H9 (cell line): ENCODE measurements around the gene PITPNM3. TPM values are rescaled to one million over a fixed set of nuclear protein-coding genes. Genes with fewer than 3 reads are reported as not detected.

Experiments used
- DNase-seq: peaks from one replicate; pipeline ENCODE4 v3.0.0-alpha.2; 2017
- H2AFZ ChIP-seq: one replicate; pipeline ENCODE4 v1.6.1; 2013; ENCODE audit warnings: mild to moderate bottlenecking, low read length, control low read depth, moderate library complexity
- H2AK5ac ChIP-seq: 2 replicates; pipeline ENCODE4 v1.6.1; 2013; ENCODE audit warnings: low read length, control low read depth, mixed read lengths; ENCODE audit not compliant: insufficient read length
- H2BK120ac ChIP-seq: one replicate; pipeline ENCODE4 v1.6.1; 2013; ENCODE audit warnings: low read depth, mild to moderate bottlenecking, low read length, control low read depth, inconsistent platforms; ENCODE audit not compliant: poor library complexity, severe bottlenecking
- H2BK12ac ChIP-seq: 2 replicates; pipeline ENCODE4 v1.6.1; 2013; ENCODE audit warnings: low read length, control low read depth, mixed read lengths, low read depth; ENCODE audit not compliant: insufficient read length
- H2BK15ac ChIP-seq: 2 replicates; pipeline ENCODE4 v1.6.1; 2013; ENCODE audit warnings: low read depth, low read length, control low read depth
- H2BK20ac ChIP-seq: one replicate; pipeline ENCODE4 v1.6.1; 2013; ENCODE audit warnings: low read depth, mild to moderate bottlenecking, low read length, control low read depth, inconsistent platforms; ENCODE audit not compliant: poor library complexity, severe bottlenecking
- H2BK5ac ChIP-seq: 2 replicates; pipeline ENCODE4 v1.6.1; 2013; ENCODE audit warnings: low read length, control low read depth, mixed read lengths; ENCODE audit not compliant: insufficient read length
- H3K14ac ChIP-seq: 2 replicates; pipeline ENCODE4 v1.6.1; 2013; ENCODE audit warnings: low read length, control low read depth; ENCODE audit not compliant: insufficient read depth
- H3K18ac ChIP-seq: 2 replicates; pipeline ENCODE4 v1.6.1; 2013; ENCODE audit warnings: low read depth, mild to moderate bottlenecking, mixed read lengths, low read length, control low read depth; ENCODE audit not compliant: insufficient read length
- H3K23ac ChIP-seq: 2 replicates; pipeline ENCODE4 v1.6.1; 2013; ENCODE audit warnings: low read length, control low read depth, mixed read lengths, low read depth; ENCODE audit not compliant: insufficient read length
- H3K23me2 ChIP-seq: 2 replicates; pipeline ENCODE4 v1.6.1; 2013; ENCODE audit warnings: low read depth, mild to moderate bottlenecking, mixed read lengths, low read length, control low read depth; ENCODE audit not compliant: insufficient read length, poor library complexity, severe bottlenecking
- H3K27ac ChIP-seq: 2 replicates; pipeline ENCODE4 v1.5.1; 2013; ENCODE audit warnings: low read length, control low read depth, mixed read lengths, low read depth; ENCODE audit not compliant: insufficient read length
- H3K27me3 ChIP-seq: 2 replicates; pipeline ENCODE4 v1.6.1; 2013; ENCODE audit warnings: low read length, control low read depth, inconsistent platforms; ENCODE audit not compliant: insufficient read depth
- H3K4ac ChIP-seq: 2 replicates; pipeline ENCODE4 v1.6.1; 2013; ENCODE audit warnings: low read depth, mild to moderate bottlenecking, control low read depth, inconsistent platforms, low read length, moderate library complexity
- H3K4me1 ChIP-seq: 2 replicates; pipeline ENCODE4 v1.6.1; 2013; ENCODE audit warnings: low read length, control low read depth, inconsistent platforms; ENCODE audit not compliant: insufficient read depth
- H3K4me2 ChIP-seq: 2 replicates; pipeline ENCODE4 v1.6.1; 2013; ENCODE audit warnings: low read length, control low read depth, mixed read lengths; ENCODE audit not compliant: insufficient read length, insufficient read depth
- H3K56ac ChIP-seq: 2 replicates; pipeline ENCODE4 v1.6.1; 2013; ENCODE audit warnings: low read depth, mild to moderate bottlenecking, mixed read lengths, low read length, control low read depth; ENCODE audit not compliant: insufficient read length
- H3K79me1 ChIP-seq: 2 replicates; pipeline ENCODE4 v1.6.1; 2013; ENCODE audit warnings: low read depth, mild to moderate bottlenecking, moderate library complexity, low read length, control low read depth, inconsistent platforms; ENCODE audit not compliant: insufficient read depth, poor library complexity, severe bottlenecking
- H3K79me2 ChIP-seq: 2 replicates; pipeline ENCODE4 v1.6.1; 2013; ENCODE audit warnings: low read length, control low read depth, inconsistent platforms; ENCODE audit not compliant: insufficient read depth
- H3K9ac ChIP-seq: 2 replicates; pipeline ENCODE4 v1.6.1; 2013; ENCODE audit warnings: low read length, control low read depth, mixed read lengths; ENCODE audit not compliant: insufficient read length; ENCODE audit errors: extremely low read depth
- H3K9me3 ChIP-seq: one replicate; pipeline ENCODE4 v1.6.1; 2013; ENCODE audit warnings: low read depth, low read length, inconsistent platforms; ENCODE audit not compliant: control insufficient read depth
- H3T11ph ChIP-seq: one replicate; pipeline ENCODE4 v1.6.1; 2013; ENCODE audit warnings: mild to moderate bottlenecking, low read length, control low read depth, inconsistent platforms
- H4K20me1 ChIP-seq: one replicate; pipeline ENCODE4 v1.6.1; 2013; ENCODE audit not compliant: control insufficient read depth, insufficient read length, insufficient read depth
- H4K5ac ChIP-seq: 2 replicates; pipeline ENCODE4 v1.6.1; 2013; ENCODE audit warnings: low read depth, mild to moderate bottlenecking, mixed read lengths, low read length, control low read depth; ENCODE audit not compliant: insufficient read length
- H4K8ac ChIP-seq: replicated peaks from 2 replicates; pipeline ENCODE4 v1.6.1; 2013; ENCODE audit warnings: low read length, control low read depth, mixed read lengths, low read depth; ENCODE audit not compliant: insufficient read length
- H4K91ac ChIP-seq: 2 replicates; pipeline ENCODE4 v1.6.1; 2013; ENCODE audit warnings: low read depth, mild to moderate bottlenecking, moderate library complexity, mixed read lengths, low read length, control low read depth; ENCODE audit not compliant: insufficient read length
- H3K27ac Mint-ChIP-seq, 3 experiments: 2 replicates in 2 of 3; 3 replicates in 1 of 3; pipeline ENCODE4 v1.8.0; 2020 to 2021; ENCODE audit warnings: mixed read lengths in 3 of 3, mild to moderate bottlenecking in 1 of 3, moderate library complexity in 1 of 3
- H3K27me3 Mint-ChIP-seq: 2 replicates; pipeline ENCODE4 v1.8.0; 2021; ENCODE audit warnings: low read depth, mild to moderate bottlenecking, moderate library complexity, mixed read lengths
- H3K36me3 Mint-ChIP-seq, 3 experiments: 2 replicates in 2 of 3; 3 replicates in 1 of 3; pipeline ENCODE4 v1.8.0; 2020 to 2021; ENCODE audit warnings: low read depth in 3 of 3, mixed read lengths in 3 of 3; ENCODE audit not compliant: insufficient read depth in 1 of 3
- H3K4me1 Mint-ChIP-seq, 2 experiments: 2 replicates each; pipeline ENCODE4 v1.8.0; 2020; ENCODE audit warnings: mixed read lengths in 2 of 2
- H3K4me3 Mint-ChIP-seq, 2 experiments: 2 replicates in 1 of 2; 3 replicates in 1 of 2; pipeline ENCODE4 v1.8.0; 2020 to 2021; ENCODE audit warnings: mild to moderate bottlenecking in 2 of 2, mixed read lengths in 2 of 2, moderate library complexity in 1 of 2
- H3K9me3 Mint-ChIP-seq, 2 experiments: 2 replicates in 1 of 2; 3 replicates in 1 of 2; pipeline ENCODE4 v1.8.0; 2020; ENCODE audit warnings: mild to moderate bottlenecking in 2 of 2, mixed read lengths in 2 of 2, moderate library complexity in 1 of 2
- WGBS: extraction: QIAGEN DNeasy Blood & Tissue Kit; methylation state at CpG from one replicate; pipeline ENCODE4 v1.1.7; 2013; ENCODE audit warnings: missing lambda C conversion rate, low lambda C conversion rate, mixed read lengths; ENCODE audit not compliant: insufficient read length; ENCODE audit errors: extremely low coverage; 5-methylcytosine and 5-hydroxymethylcytosine counted together
- total RNA-seq: library from RNA; stranded (reverse); gene quantifications from 2 replicates; pipeline ENCODE4 v1.2.1, GENCODE V29; 2021
- TF ChIP-seq, protein P1 (sequence below): fragments of 200-600 bp; sonication (generic); conservative IDR thresholded peaks from 3 replicates; pipeline ENCODE4 v1.8.0; 2021; ENCODE audit warnings: antibody characterized with exemption, mild to moderate bottlenecking

Gene PITPNM3
- total RNA-seq, 1 experiment from 2014 or later: 3.4 TPM

DNA sequence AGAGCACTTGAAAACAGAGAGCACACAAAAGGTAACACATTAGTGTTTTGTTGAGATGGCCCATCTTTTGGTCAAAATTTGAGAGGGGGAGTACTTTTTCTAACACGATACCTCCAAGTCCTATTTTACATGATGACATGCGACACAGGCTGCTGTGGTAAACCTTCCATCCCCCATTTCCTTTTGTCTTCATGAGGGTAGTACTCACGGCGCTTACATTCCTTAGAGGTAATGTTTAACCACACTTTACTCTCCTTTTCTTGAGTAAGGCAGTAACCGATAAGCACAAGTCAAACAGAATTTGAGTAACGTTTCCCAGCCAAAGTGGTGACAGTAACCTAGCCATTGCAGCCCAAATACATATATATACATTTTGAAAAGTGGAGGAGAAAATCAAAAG is 35.8 kb upstream of the PITPNM3 start:
- H3K27ac Mint-ChIP-seq: peak overlapping the region in 2 of 3 experiments; percentile 17 to 47; a peak in 2 of 7 replicates
- no peak overlapping the region for H2BK120ac ChIP-seq

More for the DNA sequence above, 35.8 kb upstream of the PITPNM3 start:
- no peak overlapping the region for H3K4ac ChIP-seq
- no peak overlapping the region for H4K91ac ChIP-seq
- DNase-seq: no peak
- H3K27ac ChIP-seq: no peak overlapping the region
- no peak overlapping the region for H2BK20ac ChIP-seq
- H3K18ac ChIP-seq: no peak overlapping the region
- H3K14ac ChIP-seq: no peak overlapping the region
- no peak overlapping the region for H3K56ac ChIP-seq
- no peaks in the 10 kb centered on the region for H3K4me1 ChIP-seq
- TF ChIP-seq, protein P1, sequence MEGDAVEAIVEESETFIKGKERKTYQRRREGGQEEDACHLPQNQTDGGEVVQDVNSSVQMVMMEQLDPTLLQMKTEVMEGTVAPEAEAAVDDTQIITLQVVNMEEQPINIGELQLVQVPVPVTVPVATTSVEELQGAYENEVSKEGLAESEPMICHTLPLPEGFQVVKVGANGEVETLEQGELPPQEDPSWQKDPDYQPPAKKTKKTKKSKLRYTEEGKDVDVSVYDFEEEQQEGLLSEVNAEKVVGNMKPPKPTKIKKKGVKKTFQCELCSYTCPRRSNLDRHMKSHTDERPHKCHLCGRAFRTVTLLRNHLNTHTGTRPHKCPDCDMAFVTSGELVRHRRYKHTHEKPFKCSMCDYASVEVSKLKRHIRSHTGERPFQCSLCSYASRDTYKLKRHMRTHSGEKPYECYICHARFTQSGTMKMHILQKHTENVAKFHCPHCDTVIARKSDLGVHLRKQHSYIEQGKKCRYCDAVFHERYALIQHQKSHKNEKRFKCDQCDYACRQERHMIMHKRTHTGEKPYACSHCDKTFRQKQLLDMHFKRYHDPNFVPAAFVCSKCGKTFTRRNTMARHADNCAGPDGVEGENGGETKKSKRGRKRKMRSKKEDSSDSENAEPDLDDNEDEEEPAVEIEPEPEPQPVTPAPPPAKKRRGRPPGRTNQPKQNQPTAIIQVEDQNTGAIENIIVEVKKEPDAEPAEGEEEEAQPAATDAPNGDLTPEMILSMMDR: no peak
- H2AK5ac ChIP-seq: no peak overlapping the region
- Mint-ChIP-seq H3K36me3 (peaks cover 36 to 76% (median 71%) of the 10 kb centered on the region in 3 experiments; a peak in 6 of 7 replicates), H3K4me1 (peaks cover 5 to 9% of the 10 kb centered on the region in 2 experiments), H3K9me3 (no peaks in the 10 kb centered on the region), H3K4me3 (no peak overlapping the region), H3K27me3 (no peaks in the 10 kb centered on the region)
- H3K9ac ChIP-seq: no peak overlapping the region
- no CpG with 5 or more reads among the region's 6 CpGs for WGBS
- H2BK5ac ChIP-seq: no peak overlapping the region
- no peaks in the 10 kb centered on the region for H3K9me3 ChIP-seq
- H3K4me2 ChIP-seq: no peak overlapping the region
- no peak overlapping the region for H2BK12ac ChIP-seq
- no peak overlapping the region for H3T11ph ChIP-seq
- no peaks in the 10 kb centered on the region for H3K23me2 ChIP-seq
- H2BK15ac ChIP-seq: no peak overlapping the region
- H3K79me1 ChIP-seq: no peaks in the 10 kb centered on the region
- H3K79me2 ChIP-seq: no peaks in the 10 kb centered on the region
- H4K20me1 ChIP-seq: no peaks in the 10 kb centered on the region
- H3K27me3 ChIP-seq: no peaks in the 10 kb centered on the region
- H2AFZ ChIP-seq: no peak overlapping the region
- no peak overlapping the region for H4K5ac ChIP-seq
- H3K23ac ChIP-seq: no peak overlapping the region
- no peak overlapping the region for H4K8ac ChIP-seq
